PC-3 (cell line): ENCODE results near the gene NRARP. TPM values are rescaled to one million over a fixed set of nuclear protein-coding genes. Genes with fewer than 3 reads are reported as not detected.

Experiments
- ATAC-seq: fragments of 200-7000 bp; cut with Tn5 transposase; 2 replicates; pipeline ENCODE4 v1.9.1; 2020; ENCODE audit warnings: mild to moderate bottlenecking, moderate library complexity
- BruUV-seq: library from RNA; stranded (reverse); fragments of 400-500 nt; replicated peaks from 2 replicates; lab custom pipeline; 2021; lab: Mats Ljungman, UMichigan
- CTCF ChIA-PET: fragments of 300-600 bp; sonication (Branson Sonifier 250); formaldehyde crosslinking; loops from one replicate; lab custom pipeline; 2022; ENCODE audit warnings: antibody characterized with exemption; lab: Charles Lee
- POLR2A ChIA-PET: fragments of 300-600 bp; sonication (Branson Sonifier 250); formaldehyde crosslinking; loops from one replicate; lab custom pipeline; 2022; ENCODE audit warnings: antibody characterized with exemption; ENCODE audit not compliant: unreplicated experiment; lab: Charles Lee
- DNase-seq: peaks from one replicate; pipeline ENCODE4 v3.0.0-alpha.2; 2015
- H2AFZ ChIP-seq: fragments of 300-600 bp; sonication (generic); 2 replicates; pipeline ENCODE4 v1.6.0; 2016; ENCODE audit warnings: antibody characterized with exemption, low read length
- H3F3A ChIP-seq: fragments of 300-600 bp; sonication (generic); one replicate; pipeline ENCODE4 v1.6.0; 2017; ENCODE audit warnings: antibody characterized with exemption, low read length, control low read depth, mild to moderate bottlenecking; ENCODE audit not compliant: unreplicated experiment
- H3K27ac ChIP-seq: fragments of 300-600 bp; sonication (generic); 2 replicates; pipeline ENCODE4 v1.5.1; 2016; ENCODE audit warnings: mild to moderate bottlenecking, low read length
- H3K27me3 ChIP-seq: fragments of 300-600 bp; sonication (generic); 2 replicates; pipeline ENCODE4 v1.6.1; 2016; ENCODE audit warnings: low read length, mixed read lengths
- H3K36me3 ChIP-seq: fragments of 300-600 bp; sonication (generic); 2 replicates; pipeline ENCODE4 v1.6.1; 2016; ENCODE audit warnings: low read depth, mixed run types, low read length, mixed read lengths
- H3K4me1 ChIP-seq: fragments of 300-600 bp; sonication (generic); 2 replicates; pipeline ENCODE4 v1.5.1; 2016; ENCODE audit warnings: low read length; ENCODE audit not compliant: insufficient read depth
- H3K4me2 ChIP-seq: fragments of 300-600 bp; sonication (generic); 2 replicates; pipeline ENCODE4 v1.6.0; 2016; ENCODE audit warnings: low read length
- H3K4me3 ChIP-seq: fragments of 300-600 bp; sonication (generic); 2 replicates; pipeline ENCODE4 v1.5.1; 2016; ENCODE audit warnings: mild to moderate bottlenecking, low read length, mixed read lengths
- H3K79me2 ChIP-seq: fragments of 300-600 bp; sonication (generic); 2 replicates; pipeline ENCODE4 v1.6.1; 2017; ENCODE audit warnings: low read length, mixed read lengths
- H3K9ac ChIP-seq: fragments of 300-600 bp; sonication (generic); 2 replicates; pipeline ENCODE4 v1.6.0; 2016; ENCODE audit warnings: mild to moderate bottlenecking, low read length
- H3K9me2 ChIP-seq: fragments of 300-600 bp; sonication (generic); replicated peaks from 2 replicates; pipeline ENCODE4 v1.6.1; 2016; ENCODE audit warnings: mixed run types, low read length, mixed read lengths
- H3K9me3 ChIP-seq: fragments of 300-600 bp; sonication (generic); 2 replicates; pipeline ENCODE4 v1.6.1; 2016; ENCODE audit warnings: low read length, mixed read lengths
- H4K20me1 ChIP-seq: fragments of 300-600 bp; sonication (generic); 2 replicates; pipeline ENCODE4 v1.6.1; 2016; ENCODE audit warnings: low read length, mixed read lengths
- CTCF ChIP-seq: fragments of 300-600 bp; sonication (generic); conservative IDR thresholded peaks from 2 replicates; pipeline ENCODE4 v1.5.1; 2017; ENCODE audit warnings: antibody characterized with exemption, low read depth, mild to moderate bottlenecking, low read length
- EZH2 ChIP-seq: fragments of 300-600 bp; sonication (generic); IDR thresholded peaks from one replicate; pipeline ENCODE4 v1.6.1; 2017; ENCODE audit warnings: antibody characterized with exemption, mild to moderate bottlenecking, low read length; ENCODE audit not compliant: unreplicated experiment
- EZH2phosphoT487 ChIP-seq: fragments of 300-600 bp; sonication (generic); IDR thresholded peaks from 2 replicates; pipeline ENCODE4 v1.6.1; 2018; ENCODE audit warnings: mild to moderate bottlenecking, antibody characterized with exemption, low read length, borderline replicate concordance
- intact Hi-C: fragments of 100-400 bp; cut with micrococcal nuclease; formaldehyde crosslinking; loops from 2 replicates; pipeline ENCODE4 v1.9.0; 2023
- total RNA-seq: library from RNA; depleted of rRNA; stranded (reverse); fragments of >200 nt; gene quantifications from 2 replicates; pipeline ENCODE4 v1.2.3, GENCODE V29; 2014

Gene NRARP
- total RNA-seq, 1 experiment from 2014 or later = 36.8 TPM

GRCh38 chr9:137320555-137321384 lies 18.7 kb upstream of the NRARP start:
- CTCF ChIA-PET = no interaction called here
- H3K27ac ChIP-seq = no peak overlapping the region
- no peak overlapping the region for H3K4me3 ChIP-seq
- no peaks in the 10 kb centered on the region for H3K9me3 ChIP-seq
- DNase-seq (no peak), ATAC-seq (no peak)
- H4K20me1 ChIP-seq = no peaks in the 10 kb centered on the region
- peaks cover 5% of the 10 kb centered on the region; the same call in 1 of the 2 replicates for H3K4me1 ChIP-seq
- POLR2A ChIA-PET = no interaction called here
- H3K9me2 ChIP-seq = no peaks in the 10 kb centered on the region
- no peaks in the 10 kb centered on the region for H3K27me3 ChIP-seq
- no peak overlapping the region for H2AFZ ChIP-seq
- H3K79me2 ChIP-seq = no peaks in the 10 kb centered on the region
- no peaks in the 10 kb centered on the region for H3K36me3 ChIP-seq
- no peak for TF ChIP-seq EZH2
- no peak for TF ChIP-seq CTCF
- TF ChIP-seq EZH2phosphoT487 = no peak
- H3K4me2 ChIP-seq = no peak overlapping the region
- intact Hi-C loops = no loop called here
- H3K9ac ChIP-seq = no peak overlapping the region
- no peaks in the 10 kb centered on the region for H3F3A ChIP-seq
- BruUV-seq = no TSS peak

- no peak overlapping the region for H3K9ac ChIP-seq
- POLR2A ChIA-PET = no interaction called here
Observed at GRCh38 chr9:137319739-137320551, 17.9 kb upstream of the NRARP start.

More at GRCh38 chr9:137319739-137320551, 17.9 kb upstream of the NRARP start:
- H3K79me2 ChIP-seq = no peaks in the 10 kb centered on the region
- CTCF ChIA-PET = no interaction called here
- H3K4me1 ChIP-seq = peaks cover 9% of the 10 kb centered on the region; the same call in 1 of the 2 replicates
- no peaks in the 10 kb centered on the region for H3K9me2 ChIP-seq
- no peaks in the 10 kb centered on the region for H3F3A ChIP-seq
- ATAC-seq (no peak), DNase-seq (no peak)
- no peak overlapping the region for H2AFZ ChIP-seq
- no peak overlapping the region for H3K27ac ChIP-seq
- no peaks in the 10 kb centered on the region for H3K36me3 ChIP-seq
- no peak overlapping the region for H3K4me2 ChIP-seq
- no peaks in the 10 kb centered on the region for H3K27me3 ChIP-seq
- intact Hi-C loops = no loop called here
- H3K4me3 ChIP-seq = no peak overlapping the region
- no peak for TF ChIP-seq EZH2phosphoT487
- no peak for TF ChIP-seq EZH2
- no peak for TF ChIP-seq CTCF
- H3K9me3 ChIP-seq = no peaks in the 10 kb centered on the region
- no peaks in the 10 kb centered on the region for H4K20me1 ChIP-seq
- no TSS peak for BruUV-seq
